RWPE2 (cell line): Measurements from ENCODE around the gene OR52M1.

Experiments
- ATAC-seq: fragments of 200-7000 bp; cut with Tn5 transposase; 3 replicates; pipeline ENCODE4 v1.9.1; 2021; ENCODE audit warnings: low read depth
- DNase-seq: peaks from one replicate; pipeline ENCODE4 v3.0.0-alpha.2; 2020; ENCODE audit warnings: low spot score
- H3K27ac ChIP-seq: fragments of 450-650 bp; 2 replicates; pipeline ENCODE4 v1.5.1; 2017; ENCODE audit warnings: mild to moderate bottlenecking; ENCODE audit not compliant: poor library complexity, severe bottlenecking
- H3K27me3 ChIP-seq: fragments of 250-450 bp; sonication (Bioruptor Pico); 2 replicates; pipeline ENCODE4 v1.5.1; 2021; ENCODE audit warnings: mild to moderate bottlenecking, moderate library complexity; ENCODE audit not compliant: insufficient read depth, poor library complexity, severe bottlenecking
- H3K36me3 ChIP-seq: fragments of 250-450 bp; sonication (Bioruptor Pico); 2 replicates; pipeline ENCODE4 v1.5.1; 2020; ENCODE audit warnings: low read depth, mild to moderate bottlenecking, moderate library complexity
- H3K4me1 ChIP-seq: fragments of 250-450 bp; sonication (Bioruptor Pico); 2 replicates; pipeline ENCODE4 v1.5.1; 2021; ENCODE audit warnings: mild to moderate bottlenecking, moderate library complexity; ENCODE audit not compliant: insufficient read depth, poor library complexity, severe bottlenecking
- H3K4me3 ChIP-seq: fragments of 250-450 bp; sonication (Bioruptor Pico); 2 replicates; pipeline ENCODE4 v1.5.1; 2021; ENCODE audit warnings: mild to moderate bottlenecking, moderate library complexity; ENCODE audit not compliant: severe bottlenecking
- H3K9me3 ChIP-seq: fragments of 250-450 bp; sonication (Bioruptor Pico); 2 replicates; pipeline ENCODE4 v1.5.1; 2021; ENCODE audit warnings: mild to moderate bottlenecking, moderate library complexity; ENCODE audit not compliant: severe bottlenecking
- TF ChIP-seq, protein P1 (sequence below): fragments of 450-650 bp; IDR thresholded peaks from one replicate; pipeline ENCODE4 v1.5.1; 2017; ENCODE audit warnings: mild to moderate bottlenecking, moderate library complexity; ENCODE audit not compliant: poor library complexity, severe bottlenecking

The OR52M1 gene

DNA sequence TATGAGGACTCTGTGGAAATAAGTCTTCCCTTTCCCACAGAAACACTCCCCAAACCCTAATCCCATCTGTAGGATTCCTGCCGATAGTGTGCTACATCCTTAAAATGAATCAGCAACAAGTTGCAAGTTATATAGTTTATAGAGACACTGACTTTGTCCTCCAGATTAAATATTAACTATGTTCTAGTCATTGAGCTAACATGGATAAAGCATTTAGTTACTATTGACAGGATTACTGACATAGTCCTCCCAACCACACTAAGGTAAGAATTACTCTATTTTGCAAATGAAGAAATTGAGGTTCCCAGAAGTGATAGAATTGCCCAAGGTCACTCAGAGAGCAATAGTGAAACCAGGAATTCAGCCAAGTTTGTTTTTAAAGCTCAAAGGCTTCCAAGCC is 1.9 kb downstream of the OR52M1 start:
- DNase-seq (no peak), ATAC-seq (no peak)
- H3K27ac ChIP-seq: no peak overlapping the region
- H3K4me1 ChIP-seq: peaks cover 3% of the 10 kb centered on the region
- H3K36me3 ChIP-seq: no peaks in the 10 kb centered on the region
- no peaks in the 10 kb centered on the region for H3K9me3 ChIP-seq
- H3K27me3 ChIP-seq: no peaks in the 10 kb centered on the region
- no peak overlapping the region for H3K4me3 ChIP-seq
- TF ChIP-seq, protein P1, sequence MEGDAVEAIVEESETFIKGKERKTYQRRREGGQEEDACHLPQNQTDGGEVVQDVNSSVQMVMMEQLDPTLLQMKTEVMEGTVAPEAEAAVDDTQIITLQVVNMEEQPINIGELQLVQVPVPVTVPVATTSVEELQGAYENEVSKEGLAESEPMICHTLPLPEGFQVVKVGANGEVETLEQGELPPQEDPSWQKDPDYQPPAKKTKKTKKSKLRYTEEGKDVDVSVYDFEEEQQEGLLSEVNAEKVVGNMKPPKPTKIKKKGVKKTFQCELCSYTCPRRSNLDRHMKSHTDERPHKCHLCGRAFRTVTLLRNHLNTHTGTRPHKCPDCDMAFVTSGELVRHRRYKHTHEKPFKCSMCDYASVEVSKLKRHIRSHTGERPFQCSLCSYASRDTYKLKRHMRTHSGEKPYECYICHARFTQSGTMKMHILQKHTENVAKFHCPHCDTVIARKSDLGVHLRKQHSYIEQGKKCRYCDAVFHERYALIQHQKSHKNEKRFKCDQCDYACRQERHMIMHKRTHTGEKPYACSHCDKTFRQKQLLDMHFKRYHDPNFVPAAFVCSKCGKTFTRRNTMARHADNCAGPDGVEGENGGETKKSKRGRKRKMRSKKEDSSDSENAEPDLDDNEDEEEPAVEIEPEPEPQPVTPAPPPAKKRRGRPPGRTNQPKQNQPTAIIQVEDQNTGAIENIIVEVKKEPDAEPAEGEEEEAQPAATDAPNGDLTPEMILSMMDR: no peak

DNA sequence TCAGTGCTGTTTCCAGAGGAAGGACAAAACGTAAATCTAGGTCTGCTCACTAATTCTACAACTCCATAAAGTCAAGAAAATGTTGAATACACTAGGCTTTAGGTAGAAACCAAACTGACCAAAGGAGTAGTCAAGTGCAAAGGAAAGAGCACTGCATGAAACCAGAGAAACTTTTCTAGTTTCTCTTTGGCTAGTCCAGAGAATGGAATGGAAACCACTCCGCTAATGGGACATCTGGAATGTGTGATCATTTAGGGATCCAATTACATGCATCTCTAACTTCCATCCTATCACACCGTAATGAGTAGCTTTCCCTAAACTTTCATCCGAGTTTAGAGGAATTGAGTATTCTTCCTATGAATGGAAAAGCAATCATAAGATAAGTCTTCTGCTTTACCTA is 2.4 kb downstream of the OR52M1 start:
- Histone ChIP-seq H3K9me3 (no peaks in the 10 kb centered on the region), H3K4me3 (no peak overlapping the region)
- DNase-seq: no peak

DNA sequence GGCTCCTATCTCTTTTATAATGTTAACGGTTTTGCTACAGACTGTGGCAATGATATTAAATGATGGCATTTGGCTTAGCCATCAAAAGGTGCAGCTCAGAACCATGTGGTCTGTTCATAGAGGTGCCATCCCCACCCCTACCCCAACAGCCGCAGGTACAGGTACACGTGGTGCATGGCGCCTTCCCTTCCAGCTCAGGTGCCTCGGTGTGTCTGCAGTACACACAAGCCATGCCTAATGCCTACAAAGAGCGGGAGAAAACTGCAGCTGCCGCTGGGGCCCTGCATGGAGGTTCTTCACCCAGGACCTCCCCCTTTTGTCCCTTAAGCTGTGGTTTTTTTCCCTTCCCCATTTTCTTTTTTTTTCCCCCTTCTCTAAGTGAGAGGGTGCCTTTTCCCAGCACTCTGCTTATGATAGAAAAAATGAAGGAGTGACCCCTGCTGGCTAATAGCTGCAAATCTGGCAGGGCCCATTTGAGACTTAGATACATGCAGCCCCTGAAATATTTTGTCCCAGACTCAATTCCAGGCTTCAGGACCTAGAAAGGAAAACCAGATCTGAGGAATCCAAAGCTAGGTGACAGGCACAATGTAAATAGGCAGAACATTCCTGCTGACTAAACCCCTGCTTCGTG is 6.5 kb downstream of the OR52M1 start:
- Histone ChIP-seq H3K9me3 (no peaks in the 10 kb centered on the region), H3K36me3 (no peaks in the 10 kb centered on the region), H3K4me1 (no peaks in the 10 kb centered on the region), H3K27ac (no peak overlapping the region), H3K4me3 (no peak overlapping the region), H3K27me3 (no peaks in the 10 kb centered on the region)
- TF ChIP-seq, protein P1: no peak
- DNase-seq (no peak), ATAC-seq (no peak)

More for the DNA sequence above, 2.4 kb downstream of the OR52M1 start:
- no peaks in the 10 kb centered on the region for H3K27me3 ChIP-seq
- H3K36me3 ChIP-seq: no peaks in the 10 kb centered on the region
- H3K4me1 ChIP-seq: peaks cover 3% of the 10 kb centered on the region
- TF ChIP-seq, protein P1: no peak
- ATAC-seq: no peak
- H3K27ac ChIP-seq: no peak overlapping the region

DNA sequence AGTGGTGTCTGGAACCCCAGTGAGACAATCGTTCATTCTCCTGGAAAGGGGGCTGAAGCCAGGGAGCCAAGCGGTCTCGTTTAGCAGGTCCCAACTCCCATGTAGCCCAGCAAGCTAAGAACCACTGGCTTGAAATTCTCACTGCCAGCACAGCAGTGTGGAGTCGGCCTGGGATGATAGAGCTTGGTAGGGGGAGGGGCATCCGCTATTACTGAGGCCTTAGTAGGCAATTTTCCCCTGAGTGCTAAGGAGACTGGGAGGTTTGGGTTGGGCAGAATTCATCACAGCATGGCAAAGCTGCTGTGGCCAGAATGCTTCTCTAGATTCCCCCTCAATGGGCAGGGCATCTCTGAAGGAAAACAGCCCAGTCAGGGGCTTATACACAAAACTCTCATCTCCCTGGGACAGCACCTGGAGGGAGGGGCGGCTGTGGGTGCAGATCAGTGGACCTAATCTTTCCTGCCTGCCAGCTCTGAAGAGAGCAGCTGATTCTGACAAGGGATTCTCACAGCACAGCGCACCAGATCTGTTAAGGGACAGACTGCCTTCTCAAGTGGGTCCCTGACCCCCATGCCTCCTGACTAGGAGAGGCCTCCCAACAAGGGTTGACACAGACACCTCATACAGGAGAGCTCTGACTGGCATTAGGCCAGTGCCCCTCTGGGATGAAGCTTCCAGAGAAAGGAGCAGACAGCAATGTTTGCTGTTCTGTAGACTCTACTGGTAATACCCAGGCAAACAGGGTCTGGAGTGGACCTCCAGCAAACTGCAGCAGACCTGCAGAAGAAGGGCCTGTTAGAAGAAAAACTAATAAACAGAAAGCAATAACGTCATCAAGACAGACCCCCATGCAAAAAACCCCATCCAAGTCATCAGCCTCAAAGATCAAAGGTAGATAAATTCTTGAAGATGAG is 14.8 kb downstream of the OR52M1 start:
- peaks cover 4% of the 10 kb centered on the region for H3K27me3 ChIP-seq
- TF ChIP-seq, protein P1: no peak
- H3K36me3 ChIP-seq: no peaks in the 10 kb centered on the region
- no peaks in the 10 kb centered on the region for H3K9me3 ChIP-seq
- ATAC-seq (no peak), DNase-seq (no peak)
- no peaks in the 10 kb centered on the region for H3K4me1 ChIP-seq
- no peak overlapping the region for H3K4me3 ChIP-seq
- no peak overlapping the region for H3K27ac ChIP-seq
